ENCODE measurements around the gene YJEFN3. TPM values are rescaled to one million over a fixed set of nuclear protein-coding genes. Genes with fewer than 3 reads are reported as not detected.

YJEFN3 gene
- polyA plus RNA-seq, 3 donors = 2.3 TPM; not detected in 2

GRCh38 chr19:19525611-19526380 is 2.9 kb upstream of the YJEFN3 start:
- H3K4me3 Mint-ChIP-seq = no peak overlapping the region
- H3K9ac ChIP-seq (ENCODE audit: insufficient read depth, low read length, poor library complexity, severe bottlenecking) = no peak overlapping the region

More at GRCh38 chr19:19525611-19526380, 2.9 kb upstream of the YJEFN3 start:
- Mint-ChIP-seq H3K36me3 (peaks cover 44 to 79% of the 10 kb centered on the region in 2 donors), H3K9me3 (no peaks in the 10 kb centered on the region), H3K4me1 (peaks cover 3% of the 10 kb centered on the region), H3K27me3 (ENCODE audit: low read depth in 3 of 3) (peaks cover 0 to 2% (median 0%) of the 10 kb centered on the region in 3 donors), H3K27ac (peak overlapping the region in 1 of 7 donors; percentile 35)
- Histone ChIP-seq H3K79me2 (ENCODE audit: insufficient read depth, low read length) (peaks cover 38% of the 10 kb centered on the region), H3K4me2 (replicated peaks; ENCODE audit: extremely low read depth, low read length, poor library complexity, severe bottlenecking) (no peak overlapping the region), H3K9me3 (replicated peaks in 1 of 2; ENCODE audit: control insufficient read depth in 1 of 2, insufficient read depth in 1 of 2, low read length in 2 of 2) (no peaks in the 10 kb centered on the region), H3K4me3 (replicated peaks in 1 of 3; ENCODE audit: low read depth in 2 of 3, low read length in 3 of 3) (no peak overlapping the region), H2AFZ (ENCODE audit: insufficient read depth, low read depth, low read length, poor library complexity, severe bottlenecking) (no peak overlapping the region), H3K27me3 (ENCODE audit: control insufficient read depth in 2 of 2, insufficient read depth in 2 of 2, low read length in 2 of 2) (no peaks in the 10 kb centered on the region), H3K4me1 (ENCODE audit: control insufficient read depth in 1 of 2, insufficient read depth in 2 of 2, low read length in 2 of 2) (no peaks in the 10 kb centered on the region), H4K20me1 (ENCODE audit: insufficient read depth, low read length) (peaks cover 51% of the 10 kb centered on the region), H3K27ac (ENCODE audit: low read depth in 1 of 2, low read length in 2 of 2) (no peak overlapping the region), H3K36me3 (replicated peaks in 1 of 2; ENCODE audit: control insufficient read depth in 1 of 2, insufficient read depth in 2 of 2, low read length in 2 of 2) (peaks cover 54 to 69% of the 10 kb centered on the region in 2 donors)
- DNase-seq = no peak
- no peak for TF ChIP-seq CTCF (IDR thresholded peaks at IDR 0.05)
- intact Hi-C loops (cut with micrococcal nuclease) = no loop called here
- 95% methylated on average over 17 of the region's 23 CpGs for WGBS (ENCODE audit: insufficient coverage)
